SH-SY5Y (cell line): Measurements from ENCODE around the gene PHF20.

Experiments used
- GATA2 ChIP-seq: IDR thresholded peaks from 2 replicates; pipeline ENCODE4 v1.6.1; 2011; ENCODE audit warnings: mild to moderate bottlenecking, low read depth, low read length
- GATA3 ChIP-seq: IDR thresholded peaks from 2 replicates; pipeline ENCODE4 v1.6.1; 2011; ENCODE audit warnings: low read depth, mild to moderate bottlenecking, low read length, moderate library complexity

GRCh38 chr20:35738410-35739179 lies 33.2 kb upstream of the PHF20 start:
- TF ChIP-seq GATA2 (no peak), GATA3 (no peak)
